Immature natural killer cell (primary cell): ENCODE data around the gene DNM1. TPM values are rescaled to one million over a fixed set of nuclear protein-coding genes. Genes with fewer than 3 reads are reported as not detected.

Source experiments
- DNase-seq, 3 donors: peaks; one replicate each; pipeline ENCODE4 v3.0.0; 2022; ENCODE audit warnings: mixed read lengths in 1 of 3
- H3K27ac Mint-ChIP-seq, 6 donors: one replicate each; pipeline ENCODE4 v1.8.0; 2020; ENCODE audit warnings: mixed read lengths in 6 of 6, mild to moderate bottlenecking in 5 of 6, inconsistent platforms in 4 of 6, moderate library complexity in 3 of 6
- H3K27me3 Mint-ChIP-seq, 3 donors: one replicate each; pipeline ENCODE4 v1.8.0; 2020 to 2021; ENCODE audit warnings: low read depth in 3 of 3, mild to moderate bottlenecking in 3 of 3, mixed read lengths in 3 of 3, moderate library complexity in 3 of 3, inconsistent platforms in 1 of 3
- H3K36me3 Mint-ChIP-seq, 3 donors: one replicate each; pipeline ENCODE4 v1.8.0; 2020; ENCODE audit warnings: mixed read lengths in 3 of 3, inconsistent platforms in 2 of 3, mild to moderate bottlenecking in 2 of 3
- H3K4me1 Mint-ChIP-seq, 2 donors: one replicate each; pipeline ENCODE4 v1.8.0; 2020; ENCODE audit warnings: inconsistent platforms in 2 of 2, mild to moderate bottlenecking in 2 of 2, mixed read lengths in 2 of 2, moderate library complexity in 1 of 2
- H3K4me3 Mint-ChIP-seq, 5 donors: one replicate each; pipeline ENCODE4 v1.8.0; 2020; ENCODE audit warnings: mild to moderate bottlenecking in 5 of 5, mixed read lengths in 5 of 5, inconsistent platforms in 3 of 5, moderate library complexity in 3 of 5
- H3K9me3 Mint-ChIP-seq, 6 donors: one replicate each; pipeline ENCODE4 v1.8.0; 2020; ENCODE audit warnings: mild to moderate bottlenecking in 6 of 6, mixed read lengths in 6 of 6, inconsistent platforms in 4 of 6, moderate library complexity in 3 of 6
- polyA plus RNA-seq, 3 donors: library from polyadenylated mRNA; unstranded; fragments of 300-500 nt; fragmentation: Illumina TruSeq; gene quantifications; one replicate each; pipeline ENCODE4 v1.2.3, GENCODE V29; 2021

DNM1 gene
- polyA plus RNA-seq, 3 donors from 2014 or later: 0.32 to 0.47 TPM; not detected in 1

GRCh38 chr9:128185979-128186965 lies 16.9 kb upstream of the DNM1 start:
- H3K4me3 Mint-ChIP-seq: no peak overlapping the region
- H3K36me3 Mint-ChIP-seq: peaks cover 6 to 43% (median 13%) of the 10 kb centered on the region in 3 donors
- no peak for DNase-seq
- peaks cover 17 to 29% of the 10 kb centered on the region in 2 donors for H3K4me1 Mint-ChIP-seq
- H3K9me3 Mint-ChIP-seq: no peaks in the 10 kb centered on the region
- peak overlapping the region in 1 of 6 donors; percentile 11 for H3K27ac Mint-ChIP-seq
- peaks cover 0 to 8% (median 5%) of the 10 kb centered on the region in 3 donors for H3K27me3 Mint-ChIP-seq

DNA sequence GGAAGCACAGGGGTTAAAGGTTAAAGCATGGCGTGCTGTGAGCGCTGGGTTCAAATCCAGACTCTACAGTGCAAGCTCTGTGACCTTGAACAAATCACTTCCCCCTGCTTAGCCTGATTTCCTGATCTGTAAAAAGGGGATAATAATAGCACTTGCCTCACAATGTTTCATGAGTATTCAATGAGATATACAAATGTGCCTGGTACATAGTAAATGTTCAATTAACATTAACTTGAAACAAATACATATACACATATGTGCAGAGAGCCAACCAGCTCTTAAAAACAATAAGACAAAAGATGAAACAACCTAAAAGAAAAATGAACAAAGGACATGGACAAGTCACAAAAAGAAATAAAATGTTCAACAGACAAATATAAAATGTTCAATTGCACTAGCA lies 15.8 kb upstream of the DNM1 start:
- Mint-ChIP-seq H3K36me3 (peaks cover 3 to 39% (median 9%) of the 10 kb centered on the region in 3 donors), H3K4me1 (peaks cover 22 to 36% of the 10 kb centered on the region in 2 donors), H3K9me3 (no peaks in the 10 kb centered on the region), H3K27ac (peak overlapping the region in 1 of 6 donors; percentile 19), H3K4me3 (no peak overlapping the region), H3K27me3 (peaks cover 0 to 8% (median 5%) of the 10 kb centered on the region in 3 donors)
- no peak for DNase-seq

DNA sequence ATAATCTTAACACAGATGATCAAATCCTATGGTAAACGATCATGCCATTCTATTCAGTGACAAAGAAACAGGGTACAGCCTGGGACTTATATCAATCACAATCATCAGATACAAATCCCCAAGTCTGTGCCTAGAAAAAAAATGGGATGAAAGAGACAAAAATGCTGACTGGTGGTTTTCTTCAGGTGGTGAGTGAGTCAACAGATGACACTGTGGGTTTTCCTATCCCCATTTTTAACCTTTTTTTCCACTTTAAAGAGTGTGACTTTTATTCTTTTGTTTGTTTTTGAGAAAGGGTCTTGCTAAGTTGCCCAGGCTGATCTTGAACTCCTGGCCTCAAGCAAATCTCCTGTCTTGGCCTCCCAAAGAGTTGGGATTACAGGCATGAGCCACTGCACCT lies 15.0 kb upstream of the DNM1 start:
- DNase-seq: no peak
- no peaks in the 10 kb centered on the region for H3K9me3 Mint-ChIP-seq
- no peak overlapping the region for H3K27ac Mint-ChIP-seq
- peaks cover 26 to 36% of the 10 kb centered on the region in 2 donors for H3K4me1 Mint-ChIP-seq
- H3K27me3 Mint-ChIP-seq: peaks cover 0 to 8% (median 5%) of the 10 kb centered on the region in 3 donors
- H3K4me3 Mint-ChIP-seq: peak overlapping the region in 1 of 5 donors; percentile 12
- H3K36me3 Mint-ChIP-seq: peaks cover 0 to 33% (median 5%) of the 10 kb centered on the region in 3 donors

DNA sequence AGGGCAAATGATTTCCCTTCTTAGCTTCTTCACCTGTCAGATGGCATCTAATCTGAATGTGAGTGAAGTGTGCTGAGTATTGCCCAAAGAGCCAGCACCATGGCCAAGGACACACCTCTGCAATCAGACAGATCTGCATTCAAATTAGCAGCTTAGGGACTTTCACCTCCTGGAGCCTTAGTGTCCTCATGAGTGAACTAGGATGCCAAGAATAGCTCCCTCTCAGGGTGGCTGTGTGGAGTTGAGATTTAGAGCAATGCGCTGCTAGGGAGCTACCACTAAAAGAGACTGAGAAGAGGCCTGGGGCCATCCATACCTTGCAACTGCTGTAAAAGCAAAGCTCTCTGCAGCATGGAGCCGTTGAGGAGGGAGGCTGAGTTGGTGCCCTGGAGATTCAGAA lies 13.2 kb upstream of the DNM1 start:
- H3K27me3 Mint-ChIP-seq: peaks cover 0 to 8% (median 5%) of the 10 kb centered on the region in 3 donors
- H3K36me3 Mint-ChIP-seq: peaks cover 0 to 26% (median 5%) of the 10 kb centered on the region in 3 donors
- H3K27ac Mint-ChIP-seq: peak overlapping the region; percentile 64 to 88 (median 78)
- peaks cover 26 to 36% of the 10 kb centered on the region in 2 donors for H3K4me1 Mint-ChIP-seq
- no peak for DNase-seq
- H3K4me3 Mint-ChIP-seq: peak overlapping the region; percentile 76 to 93 (median 92)
- no peaks in the 10 kb centered on the region for H3K9me3 Mint-ChIP-seq

GRCh38 chr9:128190516-128191405 lies 12.4 kb upstream of the DNM1 start:
- Mint-ChIP-seq H3K9me3 (no peaks in the 10 kb centered on the region), H3K4me1 (peaks cover 26 to 36% of the 10 kb centered on the region in 2 donors), H3K27ac (peak overlapping the region; percentile 73 to 98 (median 92)), H3K4me3 (peak overlapping the region; percentile 92 to 95 (median 93)), H3K36me3 (peaks cover 0 to 26% (median 5%) of the 10 kb centered on the region in 3 donors), H3K27me3 (peaks cover 0 to 8% (median 5%) of the 10 kb centered on the region in 3 donors)
- no peak for DNase-seq

- no peaks in the 10 kb centered on the region for H3K9me3 Mint-ChIP-seq
- H3K4me3 Mint-ChIP-seq: peak within 1 kb of the TSS; percentile 92 to 95 (median 93)
- DNase-seq: peak; percentile 74 to 79 (median 76)
- H3K27me3 Mint-ChIP-seq: peaks cover 0 to 8% (median 3%) of the 10 kb centered on the region in 3 donors
- peaks cover 24 to 36% of the 10 kb centered on the region in 2 donors for H3K4me1 Mint-ChIP-seq
- H3K36me3 Mint-ChIP-seq: peaks cover 0 to 21% (median 2%) of the 10 kb centered on the region in 3 donors
- peak within 1 kb of the TSS; percentile 73 to 98 (median 92) for H3K27ac Mint-ChIP-seq
Observed at GRCh38 chr9:128191406-128192046, 11.7 kb upstream of the DNM1 start, which contains the start of gene CIZ1. TSS of gene CIZ1 (minus strand) at chr9:128191572. CDS start at chr9:128190857, 715 bp downstream.

- peak overlapping the region in 1 of 6 donors; percentile 32 for H3K27ac Mint-ChIP-seq
- H3K27me3 Mint-ChIP-seq: peaks cover 0 to 8% (median 1%) of the 10 kb centered on the region in 3 donors
- H3K4me3 Mint-ChIP-seq: peak overlapping the region; percentile 33 to 92 (median 58)
- H3K4me1 Mint-ChIP-seq: peaks cover 23 to 30% of the 10 kb centered on the region in 2 donors
- H3K36me3 Mint-ChIP-seq: peaks cover 0 to 12% (median 0%) of the 10 kb centered on the region in 3 donors
- no peaks in the 10 kb centered on the region for H3K9me3 Mint-ChIP-seq
- DNase-seq: peak in 2 of 3 donors; percentile 39 to 50
Observed at GRCh38 chr9:128192601-128193371, 10.4 kb upstream of the DNM1 start.

DNA sequence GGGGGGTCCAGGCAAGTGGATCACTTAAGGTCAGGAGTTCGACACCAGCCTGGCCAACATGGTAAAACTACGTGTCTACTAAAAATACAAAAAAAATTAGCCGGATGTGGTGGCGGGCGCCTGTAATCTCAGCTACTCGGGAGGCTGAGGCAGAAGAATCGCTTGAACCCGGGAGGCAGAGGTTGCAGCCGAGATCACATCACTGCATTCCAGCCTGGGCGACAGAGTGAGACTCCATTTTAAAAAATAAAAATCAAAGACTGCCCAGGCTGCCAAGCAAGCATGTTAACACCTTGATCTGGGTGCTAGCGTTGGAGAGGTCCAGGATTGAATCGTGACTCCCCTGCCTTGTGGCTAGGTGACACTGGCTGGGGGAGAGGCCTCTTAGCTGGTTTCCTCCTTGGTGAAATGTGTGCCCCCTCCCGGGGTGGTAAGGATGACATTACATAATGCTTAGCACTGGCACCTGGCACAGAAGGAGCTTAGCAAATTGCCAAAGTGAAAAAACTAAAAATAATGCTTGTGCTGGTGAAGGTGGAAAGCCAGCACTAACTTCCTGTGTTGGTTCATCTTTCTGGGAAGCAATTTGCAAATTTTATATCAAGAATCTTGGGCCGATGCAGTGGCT lies 9.6 kb upstream of the DNM1 start:
- no peak for DNase-seq
- peaks cover 0 to 4% (median 0%) of the 10 kb centered on the region in 3 donors for H3K27me3 Mint-ChIP-seq
- H3K4me1 Mint-ChIP-seq: peaks cover 23 to 24% of the 10 kb centered on the region in 2 donors
- H3K4me3 Mint-ChIP-seq: peak overlapping the region in 2 of 5 donors; percentile 52 to 54
- H3K27ac Mint-ChIP-seq: no peak overlapping the region
- peaks cover 0 to 6% (median 0%) of the 10 kb centered on the region in 3 donors for H3K36me3 Mint-ChIP-seq
- no peaks in the 10 kb centered on the region for H3K9me3 Mint-ChIP-seq

- Mint-ChIP-seq H3K4me3 (peak overlapping the region in 1 of 5 donors; percentile 14), H3K27ac (peak overlapping the region in 1 of 6 donors; percentile 63)
Observed at GRCh38 chr9:128201441-128202369, 1.5 kb upstream of the DNM1 start.

GRCh38 chr9:128202648-128203023 lies 543 bp upstream of the DNM1 start:
- DNase-seq: no peak
- Mint-ChIP-seq H3K4me1 (peaks cover 9% of the 10 kb centered on the region in 2 donors), H3K36me3 (no peaks in the 10 kb centered on the region), H3K9me3 (no peaks in the 10 kb centered on the region), H3K27ac (peak overlapping the region; percentile 26 to 82 (median 69)), H3K27me3 (peaks cover 2 to 10% (median 10%) of the 10 kb centered on the region in 3 donors), H3K4me3 (peak overlapping the region; percentile 81 to 85 (median 82))

More at GRCh38 chr9:128201441-128202369, 1.5 kb upstream of the DNM1 start:
- no peaks in the 10 kb centered on the region for H3K36me3 Mint-ChIP-seq
- peaks cover 9% of the 10 kb centered on the region in 2 donors for H3K4me1 Mint-ChIP-seq
- no peaks in the 10 kb centered on the region for H3K9me3 Mint-ChIP-seq
- DNase-seq: no peak
- H3K27me3 Mint-ChIP-seq: peaks cover 2 to 10% (median 6%) of the 10 kb centered on the region in 3 donors
